SU-DHL-6 (cell line): ENCODE data around the gene PDE4B.

Experiments used
- H2AFZ ChIP-seq: fragments of 200-600 bp; sonication (generic); 2 replicates; pipeline ENCODE4 v1.6.1; 2014; ENCODE audit warnings: low read depth, mild to moderate bottlenecking, moderate library complexity, mixed read lengths, antibody characterized with exemption, low read length; ENCODE audit not compliant: severe bottlenecking
- H3F3A ChIP-seq: fragments of 200-600 bp; shearing (Covaris generic); 2 replicates; pipeline ENCODE4 v1.6.0; 2016; ENCODE audit warnings: antibody characterized with exemption, mild to moderate bottlenecking; ENCODE audit not compliant: insufficient read depth
- H3K27ac ChIP-seq: fragments of 200-600 bp; sonication (generic); 2 replicates; pipeline ENCODE4 v1.5.1; 2016; ENCODE audit warnings: low read depth, mild to moderate bottlenecking, low read length, moderate library complexity, mixed read lengths
- H3K27me3 ChIP-seq: fragments of 200-600 bp; sonication (generic), shearing (Covaris generic); 2 replicates; pipeline ENCODE4 v1.6.0; 2014; ENCODE audit warnings: mild to moderate bottlenecking, low read length
- H3K36me3 ChIP-seq: fragments of 200-600 bp; sonication (generic); 2 replicates; pipeline ENCODE4 v1.6.1; 2014; ENCODE audit warnings: mild to moderate bottlenecking, low read length, mixed read lengths
- H3K4me2 ChIP-seq: fragments of 300-600, 200-600 bp; shearing (Covaris generic), sonication (generic); 2 replicates; pipeline ENCODE4 v1.6.0; 2014; ENCODE audit warnings: low read length, low read depth, mild to moderate bottlenecking; ENCODE audit not compliant: poor library complexity, severe bottlenecking
- H3K4me3 ChIP-seq: fragments of 200-600 bp; sonication (generic); 2 replicates; pipeline ENCODE4 v1.5.1; 2014; ENCODE audit warnings: antibody characterized with exemption, low read length, mild to moderate bottlenecking, mixed read lengths; ENCODE audit not compliant: insufficient read depth, poor library complexity, severe bottlenecking
- H3K79me2 ChIP-seq: fragments of 200-600 bp; sonication (generic); 2 replicates; pipeline ENCODE4 v1.6.1; 2014; ENCODE audit warnings: mild to moderate bottlenecking, low read length, moderate library complexity; ENCODE audit not compliant: insufficient read depth
- H3K9ac ChIP-seq: fragments of 200-600 bp; sonication (generic); 2 replicates; pipeline ENCODE4 v1.7.0; 2014; ENCODE audit warnings: mild to moderate bottlenecking, low read length
- H3K9me2 ChIP-seq: fragments of 200-600 bp; sonication (generic); replicated peaks from 2 replicates; pipeline ENCODE4 v1.6.1; 2014; ENCODE audit warnings: low read length; ENCODE audit not compliant: insufficient read depth
- H3K9me3 ChIP-seq: fragments of 200-600 bp; sonication (generic); 2 replicates; pipeline ENCODE4 v1.6.1; 2014; ENCODE audit warnings: low read length, mixed read lengths; ENCODE audit not compliant: insufficient read depth
- H4K20me1 ChIP-seq: fragments of 200-600 bp; sonication (generic); 2 replicates; pipeline ENCODE4 v1.6.1; 2014; ENCODE audit warnings: low read depth, mild to moderate bottlenecking, antibody characterized with exemption, low read length, moderate library complexity, mixed read lengths
- EZH2phosphoT487 ChIP-seq: fragments of 200-600 bp; sonication (generic), shearing (Covaris generic); conservative IDR thresholded peaks from 2 replicates; pipeline ENCODE4 v1.6.1; 2018; ENCODE audit warnings: mild to moderate bottlenecking, antibody characterized with exemption, low read length, moderate library complexity, mixed read lengths
- TF ChIP-seq, protein P1 (sequence below): fragments of 200-600 bp; sonication (generic); IDR thresholded peaks from one replicate; pipeline ENCODE4 v1.5.1; 2017; ENCODE audit warnings: antibody characterized with exemption, mild to moderate bottlenecking, low read length, moderate library complexity; ENCODE audit not compliant: insufficient read depth, poor library complexity, severe bottlenecking

Gene PDE4B

GRCh38 chr1:66213491-66213890 is 420.8 kb downstream of the PDE4B start:
- no peak overlapping the region for H3K4me3 ChIP-seq
- H3K79me2 ChIP-seq, result no peaks in the 10 kb centered on the region
- no peak overlapping the region for H2AFZ ChIP-seq
- H3K4me2 ChIP-seq, result no peak overlapping the region
- no peak overlapping the region for H3K27ac ChIP-seq
- H3K36me3 ChIP-seq, result no peaks in the 10 kb centered on the region
- H4K20me1 ChIP-seq, result no peaks in the 10 kb centered on the region
- TF ChIP-seq, protein P1, sequence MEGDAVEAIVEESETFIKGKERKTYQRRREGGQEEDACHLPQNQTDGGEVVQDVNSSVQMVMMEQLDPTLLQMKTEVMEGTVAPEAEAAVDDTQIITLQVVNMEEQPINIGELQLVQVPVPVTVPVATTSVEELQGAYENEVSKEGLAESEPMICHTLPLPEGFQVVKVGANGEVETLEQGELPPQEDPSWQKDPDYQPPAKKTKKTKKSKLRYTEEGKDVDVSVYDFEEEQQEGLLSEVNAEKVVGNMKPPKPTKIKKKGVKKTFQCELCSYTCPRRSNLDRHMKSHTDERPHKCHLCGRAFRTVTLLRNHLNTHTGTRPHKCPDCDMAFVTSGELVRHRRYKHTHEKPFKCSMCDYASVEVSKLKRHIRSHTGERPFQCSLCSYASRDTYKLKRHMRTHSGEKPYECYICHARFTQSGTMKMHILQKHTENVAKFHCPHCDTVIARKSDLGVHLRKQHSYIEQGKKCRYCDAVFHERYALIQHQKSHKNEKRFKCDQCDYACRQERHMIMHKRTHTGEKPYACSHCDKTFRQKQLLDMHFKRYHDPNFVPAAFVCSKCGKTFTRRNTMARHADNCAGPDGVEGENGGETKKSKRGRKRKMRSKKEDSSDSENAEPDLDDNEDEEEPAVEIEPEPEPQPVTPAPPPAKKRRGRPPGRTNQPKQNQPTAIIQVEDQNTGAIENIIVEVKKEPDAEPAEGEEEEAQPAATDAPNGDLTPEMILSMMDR, result no peak
- no peak for TF ChIP-seq EZH2phosphoT487
- H3K27me3 ChIP-seq, result no peaks in the 10 kb centered on the region
- no peaks in the 10 kb centered on the region for H3K9me3 ChIP-seq
- no peaks in the 10 kb centered on the region for H3F3A ChIP-seq
- H3K9me2 ChIP-seq, result no peaks in the 10 kb centered on the region
- no peak overlapping the region for H3K9ac ChIP-seq

- no peaks in the 10 kb centered on the region for H3F3A ChIP-seq
- H3K9me3 ChIP-seq, result no peaks in the 10 kb centered on the region
- H3K36me3 ChIP-seq, result no peaks in the 10 kb centered on the region
- H3K4me2 ChIP-seq, result no peak overlapping the region
- no peak overlapping the region for H3K27ac ChIP-seq
- H3K79me2 ChIP-seq, result no peaks in the 10 kb centered on the region
- no peaks in the 10 kb centered on the region for H3K27me3 ChIP-seq
- H2AFZ ChIP-seq, result no peak overlapping the region
- no peaks in the 10 kb centered on the region for H3K9me2 ChIP-seq
- no peak overlapping the region for H3K4me3 ChIP-seq
- no peaks in the 10 kb centered on the region for H4K20me1 ChIP-seq
- no peak for TF ChIP-seq EZH2phosphoT487
- TF ChIP-seq, protein P1, result no peak
- H3K9ac ChIP-seq, result no peak overlapping the region
These were observed 422.2 kb downstream of the PDE4B start for GRCh38 chr1:66214901-66215300.

DNA sequence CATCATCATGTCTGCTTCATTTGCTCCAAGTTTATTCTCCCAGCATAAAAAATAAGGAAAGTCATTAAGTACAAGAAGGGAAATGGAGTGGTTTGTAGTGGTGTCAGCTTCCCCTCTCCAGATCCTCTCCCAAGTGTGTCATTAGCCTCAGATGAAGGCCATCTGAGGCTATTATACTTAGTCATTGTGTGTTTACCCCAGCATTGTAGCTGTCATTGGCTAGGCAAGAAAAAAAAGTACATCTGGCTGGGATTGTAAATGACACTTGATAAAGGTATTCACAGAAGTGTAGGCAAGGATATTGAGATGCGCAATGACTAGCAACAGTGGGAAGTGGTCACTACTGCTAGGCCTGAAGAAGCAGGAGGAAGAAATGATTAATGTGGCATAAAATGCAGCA is 424.3 kb downstream of the PDE4B start:
- Histone ChIP-seq H3F3A (no peaks in the 10 kb centered on the region), H3K79me2 (no peaks in the 10 kb centered on the region), H3K27me3 (no peaks in the 10 kb centered on the region), H3K9ac (no peak overlapping the region), H3K9me3 (no peaks in the 10 kb centered on the region), H2AFZ (no peak overlapping the region), H3K4me3 (no peak overlapping the region), H3K27ac (no peak overlapping the region), H3K36me3 (no peaks in the 10 kb centered on the region), H3K4me2 (no peak overlapping the region), H4K20me1 (no peaks in the 10 kb centered on the region), H3K9me2 (no peaks in the 10 kb centered on the region)
- TF ChIP-seq, protein P1, result no peak

- no peaks in the 10 kb centered on the region for H3K79me2 ChIP-seq
- H3F3A ChIP-seq, result no peaks in the 10 kb centered on the region
- no peaks in the 10 kb centered on the region for H3K9me3 ChIP-seq
- H3K4me3 ChIP-seq, result no peak overlapping the region
- no peaks in the 10 kb centered on the region for H3K9me2 ChIP-seq
- no peak overlapping the region for H2AFZ ChIP-seq
- H3K4me2 ChIP-seq, result no peak overlapping the region
- no peak overlapping the region for H3K27ac ChIP-seq
- H3K36me3 ChIP-seq, result no peaks in the 10 kb centered on the region
- no peaks in the 10 kb centered on the region for H4K20me1 ChIP-seq
- no peak overlapping the region for H3K9ac ChIP-seq
- TF ChIP-seq, protein P1, result no peak
- TF ChIP-seq EZH2phosphoT487, result no peak
- no peaks in the 10 kb centered on the region for H3K27me3 ChIP-seq
These were observed 424.9 kb downstream of the PDE4B start for GRCh38 chr1:66217561-66217960.
